GM21381 (cell line): Measurements from ENCODE around the gene HOXB3.

Source experiments
- ATAC-seq: cut with Tn5 transposase; IDR thresholded peaks from one replicate; pipeline ENCODE4 v1.9.1; 2021; ENCODE audit warnings: mild to moderate bottlenecking, moderate library complexity; ENCODE audit not compliant: unreplicated experiment

Gene HOXB3

DNA sequence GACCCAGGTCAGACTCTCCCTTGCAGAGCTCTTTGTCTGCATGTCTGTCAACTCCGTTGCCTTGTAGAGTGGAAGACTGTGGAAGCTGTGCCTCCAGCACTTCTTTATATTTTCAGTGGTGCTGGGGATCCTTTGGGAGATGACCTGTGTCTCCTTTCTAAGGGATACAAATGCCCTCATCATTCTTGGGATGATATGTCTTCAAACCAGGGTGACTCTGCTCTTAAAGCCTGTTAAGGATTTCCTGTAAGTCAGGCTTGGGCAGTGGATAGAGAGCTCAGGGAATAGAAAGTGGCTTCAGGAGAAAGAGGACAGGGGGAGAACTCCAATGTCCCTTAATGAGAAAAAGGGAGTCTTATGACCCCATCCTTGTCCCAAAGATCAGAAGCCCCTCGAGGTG lies 1.5 kb downstream of the HOXB3 start:
- no peak for ATAC-seq

DNA sequence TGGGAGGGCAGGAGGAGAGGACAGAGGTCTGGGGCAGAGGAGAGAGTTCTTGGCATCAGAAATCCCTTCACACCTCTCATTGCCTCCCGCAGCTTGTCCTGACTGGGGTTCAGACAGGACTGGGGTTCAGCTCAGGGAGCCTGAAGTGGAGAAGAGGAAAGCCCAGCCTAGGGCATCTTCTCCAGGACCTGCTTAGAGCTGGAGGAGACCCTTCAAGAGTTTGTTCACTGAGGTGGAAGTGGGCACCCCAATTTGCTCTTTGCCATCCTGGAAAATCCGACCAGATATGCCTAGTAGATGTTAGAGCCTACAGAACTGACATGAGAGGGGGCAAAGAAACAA lies 2.0 kb downstream of the HOXB3 start:
- no peak for ATAC-seq

DNA sequence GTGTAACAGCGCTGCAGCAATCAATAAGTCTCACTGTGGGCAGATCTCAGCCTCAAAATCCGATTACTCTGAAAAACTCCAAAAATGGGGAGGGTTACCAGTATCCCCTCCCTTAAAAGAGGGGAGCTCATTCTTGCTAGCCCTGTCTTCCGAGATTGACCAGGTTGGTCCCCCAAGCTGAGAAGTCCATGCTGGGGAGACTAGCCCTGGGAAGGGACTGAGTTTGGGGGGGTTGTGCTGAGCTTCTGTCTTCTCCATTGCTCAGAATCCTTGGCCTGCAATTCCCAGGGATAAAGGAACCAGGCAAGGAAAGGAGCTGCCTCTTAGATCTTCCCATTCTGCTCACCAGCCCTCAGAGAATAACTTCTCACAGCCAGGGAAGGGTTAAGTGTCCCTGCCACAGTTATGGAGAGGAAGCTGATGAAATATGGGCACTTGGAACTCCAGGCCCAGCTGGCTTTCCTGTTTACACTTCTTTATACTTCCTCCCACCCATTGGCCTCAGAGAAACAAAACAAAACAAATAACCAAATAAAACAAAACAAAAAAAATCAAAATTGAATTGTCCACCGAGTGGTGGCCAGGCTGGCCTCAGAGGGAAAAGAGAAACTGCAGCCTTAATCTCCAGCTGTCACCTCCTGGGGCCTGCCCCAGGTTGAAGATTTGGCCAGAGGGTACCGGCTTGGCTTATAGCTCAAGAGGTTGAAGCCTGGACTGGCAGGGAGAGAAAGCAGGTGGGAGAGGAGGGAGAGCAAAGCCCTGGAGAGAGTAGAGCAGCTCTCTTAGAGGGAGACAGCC lies 2.6 kb downstream of the HOXB3 start:
- ATAC-seq: no peak

DNA sequence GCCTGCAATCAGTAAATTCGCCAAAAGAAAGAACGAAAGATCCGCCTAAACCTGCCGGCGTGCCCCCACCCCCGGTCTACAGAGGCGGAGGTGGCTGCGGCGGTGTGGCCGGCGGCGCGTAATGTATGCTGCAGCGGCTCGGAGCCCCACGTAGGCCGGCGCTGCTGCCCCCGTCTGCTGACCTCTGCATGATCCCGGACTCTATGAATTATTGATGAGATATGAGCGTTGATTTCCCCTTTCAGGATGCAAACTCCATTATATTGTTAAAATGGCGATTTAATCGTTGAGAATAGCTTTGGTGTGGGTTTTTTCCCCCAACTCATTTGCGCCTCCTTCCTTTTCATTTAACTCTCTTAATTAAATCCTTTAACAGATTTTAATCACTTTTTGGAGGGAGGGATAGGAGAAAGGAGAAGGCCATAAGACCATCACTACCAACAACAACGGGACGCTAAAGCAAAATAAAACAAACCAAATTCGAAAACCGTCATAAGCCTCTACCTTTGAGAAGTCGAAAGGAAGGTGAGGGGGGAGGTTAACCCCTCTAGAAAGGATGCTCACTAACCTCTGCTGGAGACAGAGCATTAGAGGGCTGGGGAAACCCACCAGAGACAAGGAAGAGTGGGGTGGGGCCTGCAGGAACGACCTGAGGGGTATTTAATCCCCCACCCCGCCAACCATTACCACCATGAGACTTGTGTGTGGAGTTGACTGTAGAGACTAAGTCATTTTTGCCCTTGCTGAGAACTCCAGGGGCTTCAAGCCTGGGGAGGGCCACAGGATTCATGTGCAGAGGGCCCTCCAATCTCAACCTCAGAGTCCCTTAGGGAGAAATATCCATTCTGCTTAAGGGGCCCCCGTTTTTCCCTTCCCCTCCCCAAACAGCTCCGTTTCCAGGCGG lies 3.4 kb downstream of the HOXB3 start:
- no peak for ATAC-seq

DNA sequence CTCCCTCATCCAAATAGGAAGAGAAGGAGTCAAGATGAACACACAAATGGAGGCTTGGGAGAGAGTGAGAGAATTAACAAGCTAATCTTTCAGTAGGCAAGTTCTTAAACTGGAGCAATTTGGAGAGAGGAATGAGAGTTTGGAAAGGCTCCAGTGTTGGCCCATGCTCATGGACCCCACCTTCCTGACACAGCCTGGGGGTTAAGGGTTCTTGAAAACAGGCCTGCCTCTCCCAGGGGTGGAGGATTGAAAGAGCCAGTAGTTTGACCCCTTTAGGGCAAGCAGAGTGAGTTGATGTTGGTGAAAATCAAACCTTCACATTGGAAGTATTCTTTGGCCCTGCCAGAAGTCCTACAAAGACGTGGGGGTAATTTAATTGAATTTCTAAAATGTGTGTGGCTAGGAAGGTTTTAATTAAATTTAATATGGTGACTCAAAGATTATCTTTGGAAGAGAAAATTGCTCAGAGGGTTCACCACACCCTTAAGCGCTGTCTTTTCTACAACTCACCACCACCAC lies 5.8 kb downstream of the HOXB3 start:
- ATAC-seq: no peak

DNA sequence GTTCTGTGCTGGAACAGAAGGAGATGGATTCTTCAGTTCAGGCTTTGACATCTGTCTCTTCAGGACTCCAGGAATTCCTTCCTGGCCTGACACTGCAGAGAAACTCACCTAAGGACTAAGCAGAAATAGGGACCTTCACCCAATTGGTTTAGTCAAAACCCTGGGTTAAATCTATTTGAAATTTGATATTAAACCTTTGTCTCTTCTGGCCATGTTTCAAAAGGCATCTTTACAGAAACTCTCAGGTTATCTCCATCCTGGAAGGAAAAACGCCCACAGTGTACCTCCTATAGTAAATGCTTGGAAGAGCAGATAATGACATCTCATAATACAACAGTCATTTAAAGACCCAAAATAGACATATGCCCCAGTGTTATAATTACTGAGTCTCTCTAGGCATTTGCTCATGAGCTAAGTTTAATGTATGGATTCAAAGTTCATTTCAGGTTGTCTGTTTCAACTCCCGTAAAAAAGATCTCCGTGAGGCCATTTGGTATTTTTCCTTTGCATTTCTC lies 6.3 kb downstream of the HOXB3 start:
- ATAC-seq: no peak

DNA sequence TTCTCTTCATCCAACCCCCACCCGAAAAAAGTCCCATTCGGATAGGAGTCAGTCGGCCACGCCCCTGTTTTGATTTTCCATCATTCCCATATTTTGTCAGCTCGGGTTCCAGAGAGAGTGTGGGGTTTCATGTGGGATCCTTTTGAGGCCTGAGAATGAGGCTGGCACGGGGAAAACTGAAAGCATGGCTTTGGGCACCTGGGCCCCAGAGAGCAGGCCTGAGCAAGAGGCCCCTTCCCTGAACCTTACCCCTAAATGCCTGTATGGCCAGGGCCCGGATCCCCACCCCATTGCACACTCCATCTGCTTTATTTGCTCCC lies 7.3 kb downstream of the HOXB3 start:
- no peak for ATAC-seq

DNA sequence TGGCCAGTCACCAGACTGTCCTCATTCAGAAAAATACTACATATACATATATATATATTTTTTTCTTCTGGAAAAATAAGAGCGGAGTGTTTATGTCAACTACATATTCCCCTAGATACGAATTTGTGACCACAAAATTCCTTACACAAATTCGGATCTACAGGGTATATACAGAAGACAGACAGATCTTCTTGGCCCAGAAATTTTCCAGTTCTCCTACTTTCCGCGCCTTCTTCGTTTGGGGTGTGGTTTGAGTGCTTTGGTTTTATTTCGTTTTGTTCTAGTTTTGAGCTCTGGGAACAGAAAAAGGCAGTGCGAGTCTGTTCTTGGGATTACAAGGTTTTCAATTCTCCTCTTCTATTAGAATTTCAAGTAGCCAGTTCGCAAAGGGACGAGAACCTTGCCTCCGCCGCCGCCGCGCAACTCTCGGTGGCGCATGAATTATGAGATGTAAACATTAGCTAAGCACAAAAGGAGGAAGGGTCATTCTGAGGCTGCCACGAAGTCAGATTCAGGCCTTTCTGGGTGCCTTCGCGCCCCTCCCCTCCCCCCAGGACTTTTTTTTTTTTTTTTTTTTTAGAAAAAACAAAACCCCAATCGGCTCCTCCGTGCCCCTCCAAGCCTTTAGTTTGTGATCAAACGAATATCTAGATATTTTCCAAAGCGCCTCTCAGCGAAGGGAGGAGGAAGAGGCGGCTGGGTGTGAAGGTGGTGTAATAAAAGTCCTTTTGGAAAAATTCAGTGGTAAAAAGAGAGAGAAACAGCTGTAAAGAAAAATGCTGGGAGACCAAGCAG lies 10.1 kb downstream of the HOXB3 start:
- ATAC-seq: no peak

DNA sequence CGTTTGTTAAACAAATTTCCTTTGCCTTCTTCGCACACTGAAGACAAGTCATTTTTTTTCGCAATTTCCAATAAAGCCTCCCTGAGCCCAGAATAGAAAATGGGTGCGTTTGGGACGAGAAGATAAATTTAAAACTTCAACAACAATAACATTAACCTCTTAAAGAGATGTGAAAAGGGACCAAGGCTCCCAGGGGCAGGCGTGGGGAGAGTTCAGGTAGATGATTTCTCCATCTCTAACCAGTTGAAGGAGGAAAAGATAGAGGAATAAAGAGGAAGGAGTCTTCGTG lies 10.6 kb downstream of the HOXB3 start:
- no peak for ATAC-seq

DNA sequence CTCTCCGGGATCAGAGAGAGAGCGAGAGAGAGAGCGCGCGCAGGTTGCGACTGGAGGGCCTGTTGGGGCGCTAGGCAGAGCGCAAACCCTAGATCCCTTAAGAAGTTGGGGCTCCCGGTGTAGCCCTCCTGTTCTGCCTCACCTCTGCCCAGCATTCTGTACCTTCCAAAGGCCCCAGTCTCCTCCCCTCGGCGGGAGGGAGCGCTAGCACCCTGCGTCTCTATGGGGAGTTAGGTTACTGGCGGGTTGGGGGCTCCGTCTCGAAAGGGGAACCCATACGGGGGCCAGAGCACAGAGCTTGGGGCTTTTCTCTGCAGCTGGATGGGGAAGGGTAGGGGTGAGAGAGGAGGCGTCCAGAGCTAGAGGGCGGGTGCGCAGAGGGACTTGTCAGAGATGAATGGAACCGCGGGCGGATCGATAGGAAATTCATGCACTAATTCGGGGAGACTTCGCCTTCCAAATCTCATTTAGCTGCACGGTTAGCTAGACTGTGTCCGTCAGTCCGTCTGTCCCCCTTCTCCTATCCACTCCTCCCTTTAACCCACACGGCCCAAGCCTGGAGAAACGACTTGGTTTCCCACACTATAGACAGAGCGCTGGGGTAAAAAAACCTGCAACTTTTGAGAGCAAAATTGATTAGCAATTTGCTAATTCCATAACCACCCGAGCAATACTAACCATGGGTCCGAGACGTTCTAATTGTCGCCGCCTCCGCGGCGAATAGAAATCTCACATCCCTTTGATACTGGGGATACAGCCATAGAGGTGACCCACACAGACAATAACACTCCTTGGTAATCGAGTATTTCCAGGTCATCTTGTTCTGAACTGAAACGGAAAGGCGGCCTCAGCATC lies 11.2 kb downstream of the HOXB3 start:
- peak; percentile 30 for ATAC-seq

DNA sequence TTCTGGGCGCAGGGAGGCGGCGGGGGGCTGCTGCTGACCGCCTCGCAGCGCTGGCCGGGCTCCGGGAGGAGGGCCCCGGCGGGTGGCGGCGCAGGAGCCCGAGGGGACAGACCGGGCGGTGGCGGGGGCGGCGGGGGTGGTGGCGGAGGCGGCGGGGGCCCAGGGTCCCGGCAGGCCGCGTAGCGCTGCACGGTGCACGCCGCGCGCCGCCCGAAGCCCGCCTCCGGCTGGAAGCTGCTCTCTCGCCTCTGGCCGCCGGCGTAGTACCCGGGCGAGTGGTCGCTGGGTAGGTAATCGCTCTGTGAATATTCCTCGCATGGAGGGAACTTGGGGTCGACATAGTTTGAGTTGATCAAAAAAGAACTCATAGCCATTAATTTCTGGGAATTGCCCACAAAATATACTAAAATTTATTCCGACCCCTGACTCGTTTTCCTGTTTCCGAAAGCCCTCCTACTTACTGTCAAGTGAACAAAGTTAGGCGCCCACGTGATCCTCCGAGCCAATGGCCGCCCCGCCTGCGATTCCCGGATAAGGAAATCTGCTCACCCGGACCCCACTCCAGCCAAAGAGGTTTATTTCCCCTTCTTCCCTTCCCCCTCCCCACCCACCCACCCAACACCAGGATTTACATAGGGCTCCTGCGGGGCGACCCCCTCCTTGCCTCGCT lies 12.0 kb downstream of the HOXB3 start, which contains the start of gene HOXB4:
Gene HOXB4, minus strand, starts transcription at position 405 of the 670 bp plus-strand sequence. Its CDS starts 31 bp downstream, at position 374.
- ATAC-seq: peak; percentile 57

DNA sequence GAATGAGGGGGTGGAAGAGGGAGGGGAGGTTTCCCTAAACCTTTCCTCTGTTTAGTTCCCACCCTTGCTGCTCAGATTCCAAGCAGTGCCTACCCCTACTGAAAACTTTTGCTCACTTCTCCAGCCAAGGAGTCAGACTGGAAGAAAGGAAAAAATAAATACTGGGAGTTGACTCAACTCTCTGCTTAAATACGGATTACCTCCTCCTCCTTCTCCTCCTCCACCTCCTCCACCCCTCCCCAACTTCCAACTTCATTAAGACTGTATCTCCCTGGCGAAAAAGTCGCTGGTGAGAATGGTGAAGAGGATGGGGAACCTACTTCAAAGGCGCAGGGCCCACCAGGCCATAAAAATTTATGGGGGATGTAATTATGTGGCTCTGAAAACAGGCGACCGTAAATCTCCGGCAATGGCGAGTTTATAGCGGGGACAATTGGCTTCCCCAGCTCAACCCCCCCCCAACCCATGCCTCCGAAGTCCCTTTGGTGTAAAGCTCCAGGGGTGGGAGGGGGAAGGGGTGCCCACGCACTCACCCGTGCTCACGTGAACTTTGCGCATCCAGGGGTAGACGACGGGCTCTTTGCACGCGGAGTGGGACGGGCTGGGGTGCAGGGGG lies 12.6 kb downstream of the HOXB3 start:
- no peak for ATAC-seq

DNA sequence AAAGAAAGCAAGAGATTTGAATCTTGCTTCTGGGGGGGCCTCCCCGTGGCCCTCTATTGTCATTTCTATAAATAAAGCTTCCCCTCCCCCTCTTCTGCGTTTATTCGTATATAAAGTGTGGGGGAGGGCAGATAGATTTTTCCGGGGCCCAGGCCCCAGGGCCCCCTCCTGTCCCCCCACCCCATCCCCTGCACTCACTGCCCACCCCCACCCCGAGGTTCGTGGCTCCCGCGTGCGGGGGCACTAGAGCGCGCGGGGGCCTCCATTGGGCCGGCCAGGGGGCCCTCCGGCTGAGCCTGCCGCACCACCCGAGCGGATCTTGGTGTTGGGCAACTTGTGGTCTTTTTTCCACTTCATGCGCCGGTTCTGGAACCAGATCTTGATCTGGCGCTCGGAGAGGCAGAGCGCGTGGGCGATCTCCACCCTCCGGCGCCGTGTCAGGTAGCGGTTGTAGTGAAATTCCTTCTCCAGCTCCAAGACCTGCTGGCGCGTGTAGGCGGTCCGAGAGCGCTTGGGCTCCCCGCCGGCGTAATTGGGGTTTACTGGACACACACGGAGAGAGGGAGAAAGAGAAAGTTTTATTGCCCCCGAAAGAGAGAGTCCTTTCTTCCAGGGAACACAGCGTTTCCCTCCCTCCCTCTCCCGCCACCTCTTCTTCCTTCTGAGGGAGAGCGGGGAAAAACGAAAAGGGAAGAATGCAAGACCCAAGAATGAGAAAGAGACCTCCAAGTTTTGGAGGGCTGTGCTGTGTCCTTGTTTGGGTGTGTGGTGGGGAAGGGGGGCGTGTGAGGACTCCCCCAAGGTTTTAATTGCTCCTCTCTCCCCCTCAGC lies 13.3 kb downstream of the HOXB3 start:
- no peak for ATAC-seq

DNA sequence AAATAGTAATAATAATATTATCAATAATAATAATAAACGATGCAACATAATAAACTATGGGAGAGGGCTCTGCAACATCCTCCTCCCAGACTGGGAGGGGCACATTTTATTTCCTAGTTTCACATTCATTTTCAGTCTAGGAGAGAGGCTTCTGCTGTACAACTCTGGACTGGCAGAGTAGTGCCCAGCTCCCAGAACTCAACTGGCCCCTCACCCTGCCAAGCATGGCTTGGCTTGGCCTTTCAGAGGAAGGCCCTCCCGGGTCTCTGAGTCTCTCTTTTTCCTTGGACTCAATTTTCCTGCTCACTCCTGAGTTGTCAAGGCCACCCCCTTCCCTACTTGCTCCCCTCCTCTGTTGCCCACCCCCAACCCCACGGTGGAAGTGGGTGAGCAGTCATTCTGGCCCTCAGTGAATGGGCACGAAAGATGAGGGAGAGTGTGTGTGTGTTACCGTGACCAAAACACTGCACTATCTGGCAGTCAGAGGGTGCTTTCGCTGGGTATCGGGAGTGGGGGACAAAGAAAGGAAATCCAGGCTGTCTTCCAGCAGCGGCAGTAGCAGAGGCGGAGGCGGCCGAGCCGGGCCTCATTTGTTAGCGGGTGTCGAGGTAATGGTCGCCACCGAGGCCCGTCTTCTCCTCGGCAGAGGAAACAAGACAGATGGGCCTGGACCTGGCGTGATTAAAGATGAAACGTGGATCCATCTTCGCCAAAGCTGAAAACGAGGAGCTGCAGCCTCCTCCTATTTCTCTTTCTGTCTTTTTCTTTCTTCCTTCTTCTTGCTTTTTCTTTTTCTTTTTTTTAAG lies 14.2 kb downstream of the HOXB3 start:
- ATAC-seq: no peak

DNA sequence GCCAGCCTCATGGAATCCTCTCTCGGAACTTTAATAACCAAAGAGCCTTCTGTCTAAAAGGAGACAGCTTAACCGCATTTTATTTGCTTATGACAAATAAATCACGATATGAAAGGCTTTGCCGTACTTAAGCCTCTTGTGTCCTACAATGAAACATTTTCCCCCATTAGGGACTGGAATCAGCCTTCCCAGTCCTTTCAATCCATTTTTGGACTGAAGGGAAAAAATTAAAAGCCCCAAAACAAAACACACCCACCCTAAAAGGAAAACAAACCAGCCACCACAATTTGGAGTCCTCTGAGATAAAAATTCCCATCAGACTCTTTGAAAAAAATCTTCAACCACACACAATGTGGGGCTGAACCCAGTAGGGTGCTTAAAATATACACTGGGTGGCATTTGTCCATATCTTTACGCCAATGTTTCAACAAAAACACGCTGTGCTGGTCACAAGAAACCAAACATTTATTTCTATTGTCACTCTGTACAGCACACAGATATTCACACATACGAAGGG lies 14.9 kb downstream of the HOXB3 start:
- ATAC-seq: no peak

DNA sequence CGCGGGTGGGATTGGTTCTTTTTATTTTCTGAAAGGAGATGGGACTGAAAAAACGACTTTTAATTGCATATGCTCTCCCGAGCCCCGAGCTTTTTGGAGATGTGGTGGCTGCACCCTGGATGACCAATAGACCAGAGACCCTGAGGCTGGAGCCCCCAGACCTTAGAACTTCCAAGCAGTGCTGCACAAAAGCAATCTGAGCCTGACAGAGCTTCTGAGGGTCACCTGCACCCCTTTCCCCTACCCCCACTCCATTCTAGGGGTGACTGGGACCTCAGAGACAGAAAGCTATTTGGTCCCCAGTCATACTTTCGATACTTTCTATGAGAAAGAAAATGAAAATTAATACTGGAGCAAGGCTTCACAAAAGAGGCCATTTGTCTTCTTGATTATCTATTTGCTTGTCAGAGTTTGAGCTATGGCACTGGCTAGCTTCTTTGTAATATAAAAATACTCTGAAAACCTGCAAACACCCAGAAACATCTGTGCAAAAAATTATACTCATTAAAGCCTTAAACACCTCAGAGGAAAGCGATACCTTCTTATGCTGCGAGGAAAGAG lies 15.5 kb downstream of the HOXB3 start:
- no peak for ATAC-seq

DNA sequence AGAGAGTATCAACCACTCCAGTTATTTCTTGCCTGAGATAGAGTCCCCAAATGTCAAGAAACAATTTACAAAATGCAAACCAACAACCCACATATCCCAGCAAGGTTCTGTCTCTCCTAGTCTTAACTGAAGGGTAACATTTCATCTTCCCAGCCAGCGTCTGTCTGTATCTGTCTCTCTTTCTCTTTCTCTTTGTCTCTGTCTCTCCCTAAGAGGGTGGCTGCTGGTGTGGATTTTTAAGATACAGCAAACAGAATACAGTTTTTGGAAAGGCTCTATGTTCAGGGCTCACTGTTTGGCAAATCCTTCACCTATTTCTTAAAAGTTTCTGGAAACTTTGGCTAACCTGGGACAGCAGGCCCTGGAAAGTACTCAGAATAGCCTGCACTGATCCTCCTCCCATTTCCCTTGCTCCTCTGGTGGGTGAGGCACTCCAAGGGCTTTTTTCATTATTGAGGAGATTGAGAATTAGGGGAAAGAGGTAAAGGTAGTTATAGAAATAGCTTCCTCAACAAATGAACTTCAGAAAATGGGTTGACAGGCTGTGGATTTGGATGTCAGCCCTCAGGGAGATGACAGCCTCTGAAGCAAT lies 18.1 kb downstream of the HOXB3 start:
- ATAC-seq: no peak
